NCI-H2196 (cell line): Measurements from ENCODE around the gene KRT1.
"Not testable (repeated sequence)": the region's sequence is repeated elsewhere in the genome, so short reads cannot be mapped to it uniquely, and the experiment has no call there.

ENCODE experiments used
- DNase-seq: peaks from one replicate; lab custom pipeline; 2025; ENCODE audit not compliant: unreplicated experiment; lab: John Stamatoyannopoulos, UW

Gene KRT1

GRCh38 chr12:52682938-52683574 lies 2.8 kb upstream of the KRT1 start:
- no peak for DNase-seq

- DNase-seq: no peak
Measured at GRCh38 chr12:52682381-52682660, 2.1 kb upstream of the KRT1 start.

GRCh38 chr12:52681526-52682380 lies 1.5 kb upstream of the KRT1 start:
- no peak for DNase-seq

- no peak for DNase-seq
Measured at GRCh38 chr12:52679875-52680274, 332 bp downstream of the KRT1 start.

GRCh38 chr12:52677671-52678070 lies 2.5 kb downstream of the KRT1 start:
- no peak for DNase-seq

GRCh38 chr12:52677126-52677525 lies 3.1 kb downstream of the KRT1 start:
- no peak for DNase-seq

GRCh38 chr12:52676163-52676562 lies 4.0 kb downstream of the KRT1 start:
- no peak for DNase-seq

- no peak for DNase-seq
Measured at GRCh38 chr12:52675301-52675701, 4.9 kb downstream of the KRT1 start.

- DNase-seq: no peak
Measured at GRCh38 chr12:52674433-52674775, 5.8 kb downstream of the KRT1 start.

- DNase-seq: no peak
Measured at GRCh38 chr12:52673713-52674432, 6.3 kb downstream of the KRT1 start.

- no peak for DNase-seq
Measured at GRCh38 chr12:52673217-52673616, 7.0 kb downstream of the KRT1 start.

- DNase-seq: no peak
Measured at GRCh38 chr12:52672321-52672933, 7.8 kb downstream of the KRT1 start.

GRCh38 chr12:52670961-52671360 lies 9.2 kb downstream of the KRT1 start:
- DNase-seq: no peak

- no peak for DNase-seq
Measured at GRCh38 chr12:52670506-52670905, 9.7 kb downstream of the KRT1 start.

- DNase-seq: not testable (repeated sequence)
Measured at GRCh38 chr12:52669941-52670340, 10.3 kb downstream of the KRT1 start.

GRCh38 chr12:52669426-52669825 lies 10.8 kb downstream of the KRT1 start:
- DNase-seq: no peak

- no peak for DNase-seq
Measured at GRCh38 chr12:52667931-52668330, 12.3 kb downstream of the KRT1 start.

- no peak for DNase-seq
Measured at GRCh38 chr12:52667509-52667908, 12.7 kb downstream of the KRT1 start.

- no peak for DNase-seq
Measured at GRCh38 chr12:52666471-52666870, 13.7 kb downstream of the KRT1 start.

- no peak for DNase-seq
Measured at GRCh38 chr12:52663420-52663819, 16.8 kb downstream of the KRT1 start.

- no peak for DNase-seq
Measured at GRCh38 chr12:52662918-52663229, 17.3 kb downstream of the KRT1 start.
